Measurements from ENCODE around the gene IFNL2.
"Not testable (repeated sequence)": the region's sequence is repeated elsewhere in the genome, so short reads cannot be mapped to it uniquely, and the experiment has no call there.

Gene IFNL2

GRCh38 chr19:39264306-39265290 is 3.6 kb upstream of the IFNL2 start:
- H3K4me3 ChIP-seq (ENCODE audit: low read length), result no peak overlapping the region
- TF ChIP-seq ZNF274 (IDR thresholded peaks at IDR 0.05; ENCODE audit: low read depth, low read length), result no peak

DNA sequence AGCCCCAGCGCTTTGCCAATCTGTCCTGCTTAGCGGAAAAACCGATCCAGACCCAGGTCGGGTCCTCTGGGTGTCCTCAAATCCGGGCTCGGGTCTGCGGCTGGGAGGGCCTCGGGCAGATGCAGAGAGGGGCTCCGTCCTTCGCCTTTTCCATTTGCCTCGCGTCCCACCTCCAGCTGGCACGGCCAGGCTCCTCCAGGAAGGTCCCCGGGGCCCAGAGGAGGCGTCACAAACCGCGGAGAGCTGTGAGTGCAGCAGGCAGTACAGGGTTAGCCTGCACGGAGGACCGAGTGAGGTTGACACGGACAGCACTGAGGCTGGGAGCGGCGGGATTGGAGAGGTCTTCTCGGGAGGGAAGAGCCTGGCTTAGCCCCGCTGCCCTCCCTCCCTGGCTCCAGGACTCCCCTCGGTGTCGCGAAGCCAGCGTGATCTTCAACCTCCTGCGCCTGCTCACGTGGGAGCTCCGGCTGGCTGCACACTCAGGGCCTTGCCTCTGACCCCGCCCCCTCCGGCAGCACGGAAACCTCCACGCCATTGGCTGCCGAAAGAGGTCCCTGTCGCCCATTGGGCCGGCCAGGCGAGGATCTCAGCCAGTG is 2.8 kb upstream of the IFNL2 start:
- TF ChIP-seq ZNF274 (IDR thresholded peaks at IDR 0.05; ENCODE audit: low read depth, low read length), result no peak

DNA sequence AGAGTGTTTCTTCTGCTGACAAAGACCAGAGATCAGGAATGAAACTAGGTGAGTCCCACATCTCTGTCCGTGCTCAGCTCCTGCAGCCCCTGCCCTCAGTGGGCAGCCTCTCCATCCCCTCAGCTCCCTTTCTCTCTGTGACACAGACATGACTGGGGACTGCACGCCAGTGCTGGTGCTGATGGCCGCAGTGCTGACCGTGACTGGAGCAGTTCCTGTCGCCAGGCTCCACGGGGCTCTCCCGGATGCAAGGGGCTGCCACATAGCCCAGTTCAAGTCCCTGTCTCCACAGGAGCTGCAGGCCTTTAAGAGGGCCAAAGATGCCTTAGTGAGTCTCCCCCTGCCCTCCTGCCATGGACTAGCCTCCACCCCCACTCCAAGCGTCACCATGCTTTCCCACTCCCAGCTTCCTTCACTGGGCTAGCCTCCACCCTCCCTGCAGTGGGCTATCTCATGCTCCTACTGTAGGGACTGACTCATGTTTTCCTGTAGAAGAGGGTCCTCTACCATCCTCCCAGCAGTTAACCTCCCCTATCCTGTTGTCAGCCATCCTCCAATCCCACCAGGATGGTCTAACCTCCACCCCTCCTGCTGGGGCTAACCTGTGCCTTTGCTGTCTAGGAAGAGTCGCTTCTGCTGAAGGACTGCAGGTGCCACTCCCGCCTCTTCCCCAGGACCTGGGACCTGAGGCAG is 481 bp downstream of the IFNL2 start:
- H3K4me3 ChIP-seq (ENCODE audit: low read length), result not testable (repeated sequence)

More for the DNA sequence above, 2.8 kb upstream of the IFNL2 start:
- H3K4me3 ChIP-seq (ENCODE audit: low read length), result no peak overlapping the region

DNA sequence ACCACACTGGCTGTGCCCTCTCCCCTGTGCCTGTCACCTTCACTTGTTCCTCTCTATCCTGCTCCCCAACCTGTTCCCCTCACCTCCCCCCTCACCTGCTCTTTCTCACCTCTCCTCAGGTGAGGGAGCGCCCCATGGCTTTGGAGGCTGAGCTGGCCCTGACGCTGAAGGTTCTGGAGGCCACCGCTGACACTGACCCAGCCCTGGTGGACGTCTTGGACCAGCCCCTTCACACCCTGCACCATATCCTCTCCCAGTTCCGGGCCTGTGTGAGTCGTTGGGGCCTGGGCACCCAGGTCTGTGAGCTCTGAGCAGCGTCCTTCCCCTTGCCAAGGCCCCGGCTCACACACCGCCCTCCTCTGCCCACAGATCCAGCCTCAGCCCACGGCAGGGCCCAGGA is 1.2 kb downstream of the IFNL2 start:
- H3K4me3 ChIP-seq (ENCODE audit: low read length), result not testable (repeated sequence)

DNA sequence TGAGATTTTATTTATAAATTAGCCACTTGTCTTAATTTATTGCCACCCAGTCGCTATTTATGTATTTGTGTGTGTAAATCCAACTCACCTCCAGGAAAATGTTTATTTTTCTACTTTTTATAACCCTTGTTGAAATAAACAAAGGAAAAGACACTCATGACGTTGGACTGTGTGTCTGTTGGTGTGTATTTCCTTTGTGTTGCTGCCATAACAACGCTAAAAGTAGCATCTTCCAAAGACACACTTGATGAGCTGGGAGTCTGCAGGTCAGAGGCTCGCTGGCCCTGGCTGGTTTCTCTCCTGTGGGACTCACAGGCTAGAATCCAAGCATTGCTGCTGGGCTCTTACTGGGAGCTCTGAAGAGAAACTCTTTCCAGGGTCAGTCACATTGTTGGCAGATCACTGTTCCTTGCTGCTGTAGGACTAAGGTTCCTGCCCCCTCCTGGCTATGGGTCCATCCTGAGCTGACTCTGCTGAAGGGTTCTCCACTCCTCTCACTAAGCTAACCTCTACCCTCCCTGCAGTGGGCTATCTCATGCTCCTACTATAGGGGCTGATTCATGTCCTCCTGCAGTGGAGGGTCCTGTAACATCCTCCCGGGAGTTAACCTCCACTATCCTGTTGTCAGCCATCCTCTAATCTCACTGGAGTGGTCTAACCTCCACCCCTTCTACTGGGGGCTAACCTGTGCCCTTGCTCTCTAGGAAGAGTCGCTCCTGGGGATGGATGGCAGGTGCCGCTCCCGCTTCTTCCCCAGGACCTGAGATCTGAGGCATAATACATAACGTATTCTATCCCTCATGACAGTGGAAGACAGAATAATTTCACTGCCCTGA is 2.1 kb downstream of the IFNL2 start:
- no peak for TF ChIP-seq ZNF274 (IDR thresholded peaks at IDR 0.05; ENCODE audit: low read depth, low read length)
- no peak overlapping the region for H3K4me3 ChIP-seq (ENCODE audit: low read length)

- H3K4me3 ChIP-seq (ENCODE audit: low read length), result not testable (repeated sequence)
Measured at GRCh38 chr19:39273859-39274258, 5.7 kb downstream of the IFNL2 start.

- no peak for TF ChIP-seq ZNF274 (IDR thresholded peaks at IDR 0.05; ENCODE audit: low read depth, low read length)
- no peak overlapping the region for H3K4me3 ChIP-seq (ENCODE audit: low read length)
Measured at GRCh38 chr19:39275578-39275977, 7.4 kb downstream of the IFNL2 start.

DNA sequence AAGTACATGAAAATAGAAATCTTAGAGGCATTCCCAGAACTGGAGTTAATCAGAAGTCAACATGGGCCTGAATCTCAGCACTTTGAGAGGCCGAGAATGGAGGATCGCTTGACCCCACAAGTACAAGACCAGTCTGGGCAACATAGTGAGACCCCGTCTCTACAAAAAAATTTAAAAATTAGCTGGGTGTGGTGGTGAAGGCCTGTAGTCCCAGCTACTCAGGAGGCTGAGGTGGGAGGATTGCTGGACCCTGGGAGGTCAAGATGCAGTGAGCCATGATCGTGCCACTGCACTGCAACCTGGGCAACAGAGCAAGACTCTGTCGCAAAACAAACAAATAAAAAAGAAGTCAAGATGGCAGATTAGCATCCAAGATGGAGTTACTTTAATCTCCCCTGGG is 8.5 kb downstream of the IFNL2 start:
- H3K4me3 ChIP-seq (ENCODE audit: low read length), result no peak overlapping the region
- TF ChIP-seq ZNF274 (IDR thresholded peaks at IDR 0.05; ENCODE audit: low read depth, low read length), result no peak

DNA sequence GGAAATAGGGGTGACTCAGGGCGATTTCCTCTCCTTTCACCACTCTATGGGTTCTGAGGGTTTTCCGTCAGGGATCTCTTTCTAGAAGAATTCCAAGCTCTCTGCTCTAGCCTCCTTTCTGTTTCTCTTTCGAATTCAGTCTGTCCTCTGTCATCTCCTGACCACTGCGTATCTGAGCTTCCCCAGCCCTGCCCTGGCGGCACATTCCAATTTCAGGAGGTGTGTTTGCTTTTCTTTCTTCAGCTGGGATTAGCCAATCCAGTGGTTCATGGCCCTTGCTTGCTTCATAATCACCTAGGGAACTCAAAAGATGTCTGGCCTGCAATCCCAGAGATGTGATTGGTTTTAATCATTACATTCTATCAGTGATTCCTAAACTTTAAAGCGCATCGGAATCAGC is 9.4 kb downstream of the IFNL2 start:
- TF ChIP-seq ZNF274 (IDR thresholded peaks at IDR 0.05; ENCODE audit: low read depth, low read length), result no peak
- no peak overlapping the region for H3K4me3 ChIP-seq (ENCODE audit: low read length)

- TF ChIP-seq ZNF274 (IDR thresholded peaks at IDR 0.05; ENCODE audit: low read depth, low read length), result no peak
- H3K4me3 ChIP-seq (ENCODE audit: low read length), result no peak overlapping the region
Measured at GRCh38 chr19:39282021-39282420, 13.8 kb downstream of the IFNL2 start.

DNA sequence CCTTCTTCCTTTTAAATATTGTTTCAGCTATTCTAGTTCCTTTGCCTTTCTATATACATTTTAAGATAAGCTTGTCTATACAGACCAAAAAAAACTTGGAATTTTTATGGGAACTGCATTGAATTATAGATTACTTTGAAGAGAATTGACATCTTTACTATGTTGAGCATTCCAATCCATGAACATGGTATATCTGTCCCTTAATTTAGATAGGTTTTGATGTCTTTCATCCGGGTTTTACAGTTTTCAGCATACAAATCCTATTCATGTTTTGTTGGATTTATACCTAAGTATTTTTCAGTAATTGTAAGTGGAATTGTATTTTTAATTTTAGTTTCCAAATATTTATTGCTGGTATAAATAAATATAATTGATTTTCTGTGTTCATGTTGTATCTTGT is 15.8 kb downstream of the IFNL2 start:
- H3K4me3 ChIP-seq (ENCODE audit: low read length), result no peak overlapping the region

DNA sequence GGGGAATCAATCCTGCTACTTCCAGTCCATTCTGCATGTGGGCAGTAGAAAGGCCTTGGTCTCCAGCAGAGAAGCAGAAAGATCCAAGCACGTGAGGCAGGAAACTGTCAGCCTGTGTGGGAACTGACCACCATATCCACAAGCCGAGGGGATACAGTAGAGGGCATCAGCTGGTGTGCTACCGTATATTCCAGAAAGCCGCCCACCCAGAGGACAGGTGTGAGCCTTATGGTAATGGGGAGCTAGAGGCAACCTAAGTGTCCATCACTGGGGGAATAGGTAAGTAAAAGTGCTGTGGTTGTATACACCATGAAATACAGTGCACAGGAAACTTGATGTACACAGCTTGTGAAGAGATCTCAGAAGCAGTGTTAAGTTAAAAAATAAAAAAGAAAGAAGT is 25.2 kb downstream of the IFNL2 start:
- H3K4me3 ChIP-seq (ENCODE audit: low read length), result no peak overlapping the region
- no peak for TF ChIP-seq ZNF274 (IDR thresholded peaks at IDR 0.05; ENCODE audit: low read depth, low read length)

More for the DNA sequence above, 15.8 kb downstream of the IFNL2 start:
- TF ChIP-seq ZNF274 (IDR thresholded peaks at IDR 0.05; ENCODE audit: low read depth, low read length), result no peak

- no peak within 1 kb of the TSS for H3K4me3 ChIP-seq (ENCODE audit: low read length)
- no peak for TF ChIP-seq ZNF274 (IDR thresholded peaks at IDR 0.05; ENCODE audit: low read depth, low read length)
Measured at GRCh38 chr19:39296055-39296645, 28.0 kb downstream of the IFNL2 start, which contains the start of gene IFNL1. TSS of gene IFNL1 (plus strand) at chr19:39296407. CDS start at chr19:39296422, 15 bp downstream.

- TF ChIP-seq ZNF274 (IDR thresholded peaks at IDR 0.05; ENCODE audit: low read depth, low read length), result no peak
- H3K4me3 ChIP-seq (ENCODE audit: low read length), result no peak overlapping the region
Measured at GRCh38 chr19:39296906-39297305, 28.7 kb downstream of the IFNL2 start.

Measured in GM08714 (cell line).